ENCODE data around the gene PCSK4. TPM values are rescaled to one million over a fixed set of nuclear protein-coding genes. Genes with fewer than 3 reads are reported as not detected.

PCSK4 gene
- polyA plus RNA-seq, 1 donor (not counting 4 experiments of a cell fraction or from before 2014, with no cell fraction given) = 0.25 TPM

- Histone ChIP-seq H3K9ac (ENCODE audit: control insufficient read depth, extremely low read depth, insufficient read depth, low read length) (no peak overlapping the region), H3K79me2 (ENCODE audit: control insufficient read depth, insufficient read depth, low read length) (no peaks in the 10 kb centered on the region), H3K27ac (ENCODE audit: control insufficient read depth, insufficient read depth, low read length) (no peak overlapping the region), H3K4me2 (ENCODE audit: control insufficient read depth, extremely low read depth, insufficient read depth, low read depth, low read length) (no peak overlapping the region), H3K36me3 (ENCODE audit: control insufficient read depth in 2 of 2, extremely low read depth in 1 of 2, insufficient read depth in 2 of 2, low read length in 2 of 2) (no peaks in the 10 kb centered on the region), H3K27me3 (ENCODE audit: control insufficient read depth, extremely low read depth, insufficient read depth, low read length) (no peaks in the 10 kb centered on the region), H3K9me1 (ENCODE audit: control insufficient read depth, extremely low read depth, insufficient read depth, low read length) (no peaks in the 10 kb centered on the region), H2AFZ (ENCODE audit: control insufficient read depth, low read length) (no peak overlapping the region), H3K4me3 (ENCODE audit: control insufficient read depth in 2 of 3, extremely low read depth in 1 of 3, insufficient read depth in 2 of 3, low read depth in 1 of 3, low read length in 3 of 3) (no peak overlapping the region), H3K4me1 (ENCODE audit: control insufficient read depth, extremely low read depth, insufficient read depth, low read length) (peaks cover 4% of the 10 kb centered on the region), H4K20me1 (ENCODE audit: control insufficient read depth, extremely low read depth, insufficient read depth, low read length) (no peaks in the 10 kb centered on the region), H3K9me3 (ENCODE audit: control insufficient read depth, low read depth, low read length) (no peaks in the 10 kb centered on the region)
- TF ChIP-seq EZH2 (IDR thresholded peaks at IDR 0.05; ENCODE audit: low read length) (no peak), CTCF (optimal IDR thresholded peaks at IDR 0.05 in 1 of 3, IDR thresholded peaks at IDR 0.05 in 1 of 3, conservative IDR thresholded peaks at IDR 0.05 in 1 of 3; ENCODE audit: extremely low read depth in 1 of 3, insufficient read depth in 2 of 3, low read length in 3 of 3) (no peak)
- FAIRE-seq (no peak), DNase-seq (ENCODE audit: low read depth, low spot score) (no peak)
- dilution Hi-C loops (cut with MboI; ENCODE audit: extremely low pct_ligation_motif_present, low sequenced_read_pairs) = no loop called here
Observed at GRCh38 chr19:1514986-1515721, 25.0 kb upstream of the PCSK4 start.

- H3K9me1 ChIP-seq (ENCODE audit: control insufficient read depth, extremely low read depth, insufficient read depth, low read length) = no peaks in the 10 kb centered on the region
- no peak for FAIRE-seq
- H3K36me3 ChIP-seq (ENCODE audit: control insufficient read depth in 2 of 2, extremely low read depth in 1 of 2, insufficient read depth in 2 of 2, low read length in 2 of 2) = peaks cover 0 to 2% of the 10 kb centered on the region in 2 experiments
- DNase-seq (ENCODE audit: low read depth, low spot score) = no peak
- no peak overlapping the region for H3K4me3 ChIP-seq (ENCODE audit: control insufficient read depth in 2 of 3, extremely low read depth in 1 of 3, insufficient read depth in 2 of 3, low read depth in 1 of 3, low read length in 3 of 3)
- H3K9me3 ChIP-seq (ENCODE audit: control insufficient read depth, low read depth, low read length) = no peaks in the 10 kb centered on the region
- H3K4me1 ChIP-seq (ENCODE audit: control insufficient read depth, extremely low read depth, insufficient read depth, low read length) = peaks cover 4% of the 10 kb centered on the region
- no peaks in the 10 kb centered on the region for H3K79me2 ChIP-seq (ENCODE audit: control insufficient read depth, insufficient read depth, low read length)
- H2AFZ ChIP-seq (ENCODE audit: control insufficient read depth, low read length) = no peak overlapping the region
- no peak overlapping the region for H3K27ac ChIP-seq (ENCODE audit: control insufficient read depth, insufficient read depth, low read length)
- H3K4me2 ChIP-seq (ENCODE audit: control insufficient read depth, extremely low read depth, insufficient read depth, low read depth, low read length) = no peak overlapping the region
- H3K27me3 ChIP-seq (ENCODE audit: control insufficient read depth, extremely low read depth, insufficient read depth, low read length) = no peaks in the 10 kb centered on the region
- H4K20me1 ChIP-seq (ENCODE audit: control insufficient read depth, extremely low read depth, insufficient read depth, low read length) = no peaks in the 10 kb centered on the region
- H3K9ac ChIP-seq (ENCODE audit: control insufficient read depth, extremely low read depth, insufficient read depth, low read length) = no peak overlapping the region
- TF ChIP-seq CTCF (optimal IDR thresholded peaks at IDR 0.05 in 1 of 3, IDR thresholded peaks at IDR 0.05 in 1 of 3, conservative IDR thresholded peaks at IDR 0.05 in 1 of 3; ENCODE audit: extremely low read depth in 1 of 3, insufficient read depth in 2 of 3, low read length in 3 of 3) (no peak), EZH2 (IDR thresholded peaks at IDR 0.05; ENCODE audit: low read length) (no peak)
- dilution Hi-C loops (cut with MboI; ENCODE audit: extremely low pct_ligation_motif_present, low sequenced_read_pairs) = no loop called here
Observed at GRCh38 chr19:1514295-1514661, 24.1 kb upstream of the PCSK4 start.
